SK-N-SH treated with all-trans-retinoic acid at 6 μM for 48 hours (cell line): Measurements from ENCODE around the gene EEFSEC.

Experiments used
- ATAC-seq: fragments of 200-7000 bp; cut with Tn5 transposase; 3 replicates; pipeline ENCODE4 v1.9.1; 2020; ENCODE audit warnings: mild to moderate bottlenecking, moderate library complexity
- ARNTL ChIP-seq: fragments of 450-650 bp; formaldehyde crosslinking; IDR thresholded peaks from 2 replicates; pipeline ENCODE4 v1.5.0; 2020; ENCODE audit warnings: low read depth, mild to moderate bottlenecking, moderate library complexity, borderline replicate concordance
- BACH2 ChIP-seq: fragments of 250-450 bp; sonication (Bioruptor Pico); IDR thresholded peaks from 2 replicates; pipeline ENCODE4 v1.9.0; 2021; ENCODE audit warnings: mild to moderate bottlenecking, borderline replicate concordance
- CREB5 ChIP-seq: fragments of 250-450 bp; sonication (Bioruptor Pico); IDR thresholded peaks from 2 replicates; pipeline ENCODE4 v1.5.1; 2020; ENCODE audit warnings: low read depth, mild to moderate bottlenecking, moderate library complexity
- CSDC2 ChIP-seq: fragments of 250-450 bp; sonication (Bioruptor Pico); IDR thresholded peaks from 2 replicates; pipeline ENCODE4 v1.5.0; 2020; ENCODE audit warnings: mild to moderate bottlenecking, moderate library complexity
- CSRNP3 ChIP-seq: fragments of 250-450 bp; sonication (Bioruptor Pico); IDR thresholded peaks from 2 replicates; pipeline ENCODE4 v1.5.1; 2021; ENCODE audit warnings: mild to moderate bottlenecking, moderate library complexity
- ESRRG ChIP-seq: fragments of 250-450 bp; sonication (Bioruptor Pico); IDR thresholded peaks from 2 replicates; pipeline ENCODE4 v1.6.1; 2021; ENCODE audit warnings: mild to moderate bottlenecking
- GLIS3 ChIP-seq: fragments of 250-450 bp; sonication (Bioruptor Pico); IDR thresholded peaks from 2 replicates; pipeline ENCODE4 v1.5.0; 2020; ENCODE audit warnings: mild to moderate bottlenecking, moderate library complexity
- ISL1 ChIP-seq: fragments of 250-450 bp; sonication (Bioruptor Pico); IDR thresholded peaks from 2 replicates; pipeline ENCODE4 v2.1.2; 2022; ENCODE audit warnings: mild to moderate bottlenecking, moderate library complexity
- OSR1 ChIP-seq: fragments of 250-450 bp; sonication (Bioruptor Pico); IDR thresholded peaks from 2 replicates; pipeline ENCODE4 v1.8.0; 2022; ENCODE audit warnings: moderate library complexity, mild to moderate bottlenecking, inconsistent platforms
- PATZ1 ChIP-seq: fragments of 250-450 bp; sonication (Bioruptor Pico); IDR thresholded peaks from 2 replicates; pipeline ENCODE4 v1.8.0; 2020; ENCODE audit warnings: mild to moderate bottlenecking, moderate library complexity, borderline replicate concordance
- POU6F1 ChIP-seq: fragments of 250-450 bp; sonication (Bioruptor Pico); IDR thresholded peaks from 2 replicates; pipeline ENCODE4 v1.8.0; 2021; ENCODE audit warnings: low read depth, mild to moderate bottlenecking, moderate library complexity, borderline replicate concordance
- RARB ChIP-seq: fragments of 250-450 bp; sonication (Bioruptor Pico); IDR thresholded peaks from 2 replicates; pipeline ENCODE4 v1.8.0; 2021; ENCODE audit warnings: mild to moderate bottlenecking, moderate library complexity
- SNAI2 ChIP-seq: fragments of 250-450 bp; sonication (Bioruptor Pico); IDR thresholded peaks from 2 replicates; pipeline ENCODE4 v1.5.0; 2020; ENCODE audit warnings: mild to moderate bottlenecking, moderate library complexity
- TCF4 ChIP-seq: fragments of 250-450 bp; sonication (Bioruptor Pico); IDR thresholded peaks from 2 replicates; pipeline ENCODE4 v1.8.0; 2021; ENCODE audit warnings: mild to moderate bottlenecking, moderate library complexity, borderline replicate concordance
- TOX ChIP-seq: fragments of 250-450 bp; sonication (Bioruptor Pico); IDR thresholded peaks from 2 replicates; pipeline ENCODE4 v1.8.0; 2021; ENCODE audit warnings: mild to moderate bottlenecking, moderate library complexity, borderline replicate concordance
- TSHZ2 ChIP-seq: fragments of 250-450 bp; sonication (Bioruptor Pico); IDR thresholded peaks from 2 replicates; pipeline ENCODE4 v1.5.0; 2020; ENCODE audit warnings: mild to moderate bottlenecking, moderate library complexity
- ZC3H10 ChIP-seq: fragments of 250-450 bp; sonication (Bioruptor Pico); IDR thresholded peaks from 2 replicates; pipeline ENCODE4 v1.5.1; 2021; ENCODE audit warnings: mild to moderate bottlenecking, moderate library complexity
- ZFP3 ChIP-seq: fragments of 250-450 bp; sonication (Bioruptor Pico); IDR thresholded peaks from 2 replicates; pipeline ENCODE4 v1.5.0; 2020; ENCODE audit warnings: mild to moderate bottlenecking, moderate library complexity
- ZFP30 ChIP-seq: fragments of 450-650 bp; formaldehyde crosslinking; IDR thresholded peaks from 2 replicates; pipeline ENCODE4 v1.5.0; 2022; ENCODE audit warnings: mild to moderate bottlenecking, moderate library complexity
- ZNF565 ChIP-seq: fragments of 450-650 bp; formaldehyde crosslinking; conservative IDR thresholded peaks from 2 replicates; pipeline ENCODE4 v1.5.0; 2020; ENCODE audit warnings: low read depth, mild to moderate bottlenecking, moderate library complexity
- ZNF70 ChIP-seq: fragments of 450-650 bp; formaldehyde crosslinking; IDR thresholded peaks from 2 replicates; pipeline ENCODE4 v1.5.0; 2020; ENCODE audit warnings: mild to moderate bottlenecking, moderate library complexity
- ZNF8 ChIP-seq: fragments of 450-650 bp; formaldehyde crosslinking; IDR thresholded peaks from 2 replicates; pipeline ENCODE4 v1.5.0; 2020; ENCODE audit warnings: mild to moderate bottlenecking, moderate library complexity

EEFSEC gene

GRCh38 chr3:128419311-128419710, 266.0 kb downstream of the EEFSEC start (continued):
- TF ChIP-seq TSHZ2 (CRISPR knock-in tag) (no peak), ESRRG (CRISPR knock-in tag) (no peak)

GRCh38 chr3:128420289-128420688, 267.0 kb downstream of the EEFSEC start:
- TF ChIP-seq ZNF565 (no peak), CREB5 (no peak), TSHZ2 (CRISPR knock-in tag) (no peak), PATZ1 (CRISPR knock-in tag) (no peak), RARB (CRISPR knock-in tag) (no peak), TOX (no peak), ARNTL (CRISPR knock-in tag) (no peak), ISL1 (no peak), CSRNP3 (no peak), ZFP30 (CRISPR knock-in tag) (no peak), ZNF70 (no peak), SNAI2 (CRISPR knock-in tag) (no peak), POU6F1 (CRISPR knock-in tag) (no peak), ZFP3 (CRISPR knock-in tag) (no peak)
- no peak for ATAC-seq

- ATAC-seq, result no peak
- TF ChIP-seq SNAI2 (CRISPR knock-in tag), result no peak
- TF ChIP-seq ZC3H10, result no peak
- TF ChIP-seq BACH2 (CRISPR knock-in tag), result no peak
- no peak for TF ChIP-seq ZNF565
- no peak for TF ChIP-seq ZFP30 (CRISPR knock-in tag)
- TF ChIP-seq POU6F1 (CRISPR knock-in tag), result no peak
- no peak for TF ChIP-seq GLIS3 (CRISPR knock-in tag)
- no peak for TF ChIP-seq CSDC2 (CRISPR knock-in tag)
- no peak for TF ChIP-seq PATZ1 (CRISPR knock-in tag)
- TF ChIP-seq ZNF8 (CRISPR knock-in tag), result no peak
- TF ChIP-seq ZFP3 (CRISPR knock-in tag), result no peak
- no peak for TF ChIP-seq ISL1
- no peak for TF ChIP-seq TCF4
- TF ChIP-seq ESRRG (CRISPR knock-in tag), result no peak
- TF ChIP-seq OSR1 (CRISPR knock-in tag), result no peak
Measured at GRCh38 chr3:128420720-128421438, 267.6 kb downstream of the EEFSEC start.
